SK-N-SH (cell line): ENCODE results near the gene SMOC1. TPM values are rescaled to one million over a fixed set of nuclear protein-coding genes. Genes with fewer than 3 reads are reported as not detected.

Experiments used
- CTCF ChIA-PET: fragments of 300-600, 350-600 bp; formaldehyde crosslinking; extraction: SDS; loops from one replicate; lab custom pipeline; 2021; lab: Yijun Ruan, JAX
- POLR2A ChIA-PET: fragments of 350-600 bp; sonication (Branson Sonifier 250); formaldehyde crosslinking; extraction: SDS; loops from one replicate; lab custom pipeline; 2020; ENCODE audit warnings: antibody characterized with exemption, inconsistent platforms; lab: Yijun Ruan, JAX
- DNase-seq: peaks from one replicate; pipeline ENCODE4 v3.0.0; 2012
- H2AFZ ChIP-seq: fragments of 200-600 bp; sonication (generic); 2 replicates; pipeline ENCODE4 v1.8.1; 2016; ENCODE audit warnings: antibody characterized with exemption, mild to moderate bottlenecking, low read depth
- H3F3A ChIP-seq: fragments of 200-600 bp; sonication (generic); replicated peaks from 2 replicates; pipeline ENCODE3; 2016; ENCODE audit warnings: antibody characterized with exemption, mild to moderate bottlenecking; ENCODE audit not compliant: insufficient read depth
- H3K27ac ChIP-seq, 2 experiments: fragments of 200-500 bp in 1 of 2; fragments of 200-600 bp in 1 of 2; sonication (Bioruptor generic) in 1 of 2; sonication (generic), shearing (Covaris generic) in 1 of 2; 2 replicates each; pipeline versions ENCODE4 v1.5.1 to v1.6.1; 2014 to 2016; ENCODE audit warnings: low read depth in 2 of 2, inconsistent platforms in 1 of 2, low read length in 1 of 2, mild to moderate bottlenecking in 1 of 2, mixed read lengths in 1 of 2
- H3K27me3 ChIP-seq: fragments of 200-600 bp; sonication (generic), shearing (Covaris generic); 2 replicates; pipeline ENCODE4 v1.6.1; 2016; ENCODE audit warnings: mixed run types; ENCODE audit not compliant: insufficient read depth
- H3K36me3 ChIP-seq, 2 experiments: fragments of 200-500 bp in 1 of 2; fragments of 200-600 bp in 1 of 2; sonication (Bioruptor generic) in 1 of 2; sonication (generic) in 1 of 2; replicated peaks in 1 of 2; 2 replicates each; pipeline versions ENCODE3 to v1.5.1; 2014 to 2016; ENCODE audit warnings: low read length in 1 of 2, mild to moderate bottlenecking in 1 of 2; ENCODE audit not compliant: insufficient read depth in 2 of 2, control insufficient read depth in 1 of 2
- H3K4me1 ChIP-seq, 2 experiments: fragments of 200-500 bp in 1 of 2; fragments of 200-600 bp in 1 of 2; sonication (Bioruptor generic) in 1 of 2; sonication (generic), shearing (Covaris generic) in 1 of 2; 2 replicates each; pipeline versions ENCODE4 v1.5.1 to v1.6.1; 2014 to 2016; ENCODE audit warnings: low read depth in 1 of 2, low read length in 1 of 2, mixed run types in 1 of 2; ENCODE audit not compliant: insufficient read depth in 2 of 2, control insufficient read depth in 1 of 2
- H3K4me2 ChIP-seq: fragments of 200-600 bp; sonication (generic), shearing (Covaris generic); 2 replicates; pipeline ENCODE4 v1.6.1; 2017; ENCODE audit warnings: mixed run types
- H3K4me3 ChIP-seq, 2 experiments: fragments of 200-500 bp in 1 of 2; fragments of 200-600 bp in 1 of 2; sonication (Bioruptor generic) in 1 of 2; sonication (generic), shearing (Covaris generic) in 1 of 2; 2 replicates each; pipeline versions ENCODE4 v1.5.1 to v1.8.1; 2014 to 2016; ENCODE audit warnings: low read depth in 2 of 2, inconsistent platforms in 1 of 2, low read length in 1 of 2, mild to moderate bottlenecking in 1 of 2, mixed read lengths in 1 of 2, moderate library complexity in 1 of 2
- H3K79me2 ChIP-seq: fragments of 200-600 bp; sonication (generic); 2 replicates; pipeline ENCODE4 v1.8.1; 2017; ENCODE audit warnings: mild to moderate bottlenecking; ENCODE audit not compliant: insufficient read depth
- H3K9ac ChIP-seq: fragments of 200-600 bp; sonication (generic); 2 replicates; pipeline ENCODE4 v1.6.1; 2017; ENCODE audit warnings: mixed run types
- H3K9me2 ChIP-seq: fragments of 200-600 bp; sonication (generic); 2 replicates; pipeline ENCODE4 v1.6.1; 2017; ENCODE audit warnings: mixed run types
- H3K9me3 ChIP-seq: fragments of 200-600 bp; sonication (generic); 2 replicates; pipeline ENCODE4 v1.6.1; 2017; ENCODE audit warnings: mixed run types, mild to moderate bottlenecking, moderate library complexity
- H4K20me1 ChIP-seq: fragments of 200-600 bp; sonication (generic); 2 replicates; pipeline ENCODE4 v1.6.1; 2017; ENCODE audit warnings: mild to moderate bottlenecking, mixed run types; ENCODE audit not compliant: insufficient read depth
- ELF1 ChIP-seq: IDR thresholded peaks from 2 replicates; pipeline ENCODE4 v1.4.0; 2012
- EP300 ChIP-seq, 2 experiments: IDR thresholded peaks; 2 replicates each; pipeline versions ENCODE4 v1.4.0 to v1.6.1; 2012; ENCODE audit warnings: borderline replicate concordance in 1 of 2, low read depth in 1 of 2, low read length in 1 of 2
- FOXJ3 ChIP-seq: sonication (generic); formaldehyde crosslinking; IDR thresholded peaks from 2 replicates; pipeline ENCODE4 v1.5.1; 2020; ENCODE audit warnings: mild to moderate bottlenecking, missing genetic modification reagents
- MEF2A ChIP-seq: IDR thresholded peaks from 2 replicates; pipeline ENCODE4 v1.4.0; 2012; ENCODE audit warnings: low read depth, borderline replicate concordance
- MXI1 ChIP-seq: IDR thresholded peaks from 2 replicates; pipeline ENCODE4 v1.6.1; 2012; ENCODE audit warnings: mild to moderate bottlenecking, low read depth, low read length, improper control_type of control experiment
- NFIC ChIP-seq: IDR thresholded peaks from 2 replicates; pipeline ENCODE4 v1.4.0; 2012; ENCODE audit warnings: borderline replicate concordance
- RAD21 ChIP-seq: IDR thresholded peaks from 2 replicates; pipeline ENCODE4 v1.6.1; 2012; ENCODE audit warnings: mild to moderate bottlenecking, low read length
- RCOR1 ChIP-seq: fragments of 150-350 bp; IDR thresholded peaks from 2 replicates; pipeline ENCODE4 v1.6.1; 2017; ENCODE audit warnings: antibody characterized with exemption, low read length
- RFX5 ChIP-seq: IDR thresholded peaks from 2 replicates; pipeline ENCODE4 v1.6.1; 2012; ENCODE audit warnings: mild to moderate bottlenecking, improper control_type of control experiment, low read length
- SIN3A ChIP-seq: IDR thresholded peaks from 2 replicates; pipeline ENCODE4 v1.6.1; 2012; ENCODE audit warnings: low read depth, mild to moderate bottlenecking, low read length, moderate library complexity, borderline replicate concordance
- YY1 ChIP-seq: IDR thresholded peaks from 2 replicates; pipeline ENCODE4 v1.4.0; 2012; ENCODE audit warnings: low read depth, mild to moderate bottlenecking
- WGBS: methylation state at CpG from one replicate; pipeline ENCODE4 v1.1.6; 2017; ENCODE audit warnings: low lambda C conversion rate; 5-methylcytosine and 5-hydroxymethylcytosine counted together
- polyA plus RNA-seq, 3 experiments: library from polyadenylated mRNA; depleted of rRNA; stranded (reverse); fragments of >200 nt; gene quantifications; 2 replicates each; pipeline ENCODE4 v1.2.3, GENCODE V29; 2012
- TF ChIP-seq, protein P1 (sequence below): fragments of 150-350 bp; IDR thresholded peaks from 2 replicates; pipeline ENCODE4 v1.6.1; 2017; ENCODE audit warnings: antibody characterized with exemption, low read length, low read depth, borderline replicate concordance
- TF ChIP-seq, protein P2 (sequence below): IDR thresholded peaks from 2 replicates; pipeline ENCODE4 v1.6.1; 2012; ENCODE audit warnings: mild to moderate bottlenecking, low read depth, low read length, moderate library complexity
- TF ChIP-seq, protein P3 (sequence below): fragments of 200-600 bp; sonication (generic); IDR thresholded peaks from 2 replicates; pipeline ENCODE4 v1.6.1; 2017; ENCODE audit warnings: antibody characterized with exemption, mild to moderate bottlenecking, moderate library complexity

The SMOC1 gene
- polyA plus RNA-seq, 1 of the 3 experiments (the other 2 are of a cell fraction) = not detected

DNA sequence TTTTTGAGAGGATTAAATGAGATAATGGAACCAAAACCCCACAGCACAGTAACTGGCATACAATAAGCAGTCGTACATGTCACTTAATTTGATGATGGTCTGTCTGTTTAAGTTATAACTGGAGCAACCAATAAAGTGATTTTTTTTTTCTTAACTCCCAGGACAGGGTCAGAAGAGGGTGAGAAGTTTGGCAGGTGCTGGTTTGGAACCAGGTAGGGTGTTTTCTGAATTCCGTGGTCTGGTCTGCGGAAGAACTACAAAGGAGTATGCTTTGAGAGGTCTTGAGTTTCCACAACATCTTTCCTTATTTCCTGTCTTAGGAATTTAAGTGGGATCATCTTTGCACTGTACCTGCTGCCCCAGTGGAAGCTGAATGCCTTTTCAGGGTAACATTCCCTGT lies 197.8 kb downstream of the SMOC1 start:
- no peak for DNase-seq
- Histone ChIP-seq H3K4me3 (no peak overlapping the region), H3K4me1 (peaks cover 0 to 46% of the 10 kb centered on the region in 2 experiments; a peak in 2 of 4 replicates), H3K9ac (no peak overlapping the region), H4K20me1 (no peaks in the 10 kb centered on the region), H3K4me2 (no peak overlapping the region), H3K9me2 (no peaks in the 10 kb centered on the region), H3K79me2 (no peaks in the 10 kb centered on the region), H3K27me3 (no peaks in the 10 kb centered on the region), H3K9me3 (no peaks in the 10 kb centered on the region), H3F3A (no peaks in the 10 kb centered on the region), H3K36me3 (no peaks in the 10 kb centered on the region), H2AFZ (no peak overlapping the region), H3K27ac (peak overlapping the region in 1 of 2 experiments; percentile 81; a peak in 2 of 4 replicates)
- CTCF ChIA-PET = interaction anchor here (1.2 to 3.2 kb wide), 3 partner anchors 10 to 30 kb away, joined by 3 to 19 read pairs (median 9); no protein-coding TSS in a partner anchor
- TF ChIP-seq, protein P1, sequence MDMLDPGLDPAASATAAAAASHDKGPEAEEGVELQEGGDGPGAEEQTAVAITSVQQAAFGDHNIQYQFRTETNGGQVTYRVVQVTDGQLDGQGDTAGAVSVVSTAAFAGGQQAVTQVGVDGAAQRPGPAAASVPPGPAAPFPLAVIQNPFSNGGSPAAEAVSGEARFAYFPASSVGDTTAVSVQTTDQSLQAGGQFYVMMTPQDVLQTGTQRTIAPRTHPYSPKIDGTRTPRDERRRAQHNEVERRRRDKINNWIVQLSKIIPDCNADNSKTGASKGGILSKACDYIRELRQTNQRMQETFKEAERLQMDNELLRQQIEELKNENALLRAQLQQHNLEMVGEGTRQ = no peak
- TF ChIP-seq YY1 (no peak), MEF2A (no peak), MXI1 (no peak), NFIC (no peak), EP300 (IDR thresholded peaks at IDR 0.05; ENCODE audit: borderline replicate concordance in 1 of 2, low read depth in 1 of 2, low read length in 1 of 2) (no peak), RCOR1 (no peak), RFX5 (no peak), ELF1 (no peak), SIN3A (no peak), FOXJ3 (no peak), RAD21 (no peak)
- TF ChIP-seq, protein P2, sequence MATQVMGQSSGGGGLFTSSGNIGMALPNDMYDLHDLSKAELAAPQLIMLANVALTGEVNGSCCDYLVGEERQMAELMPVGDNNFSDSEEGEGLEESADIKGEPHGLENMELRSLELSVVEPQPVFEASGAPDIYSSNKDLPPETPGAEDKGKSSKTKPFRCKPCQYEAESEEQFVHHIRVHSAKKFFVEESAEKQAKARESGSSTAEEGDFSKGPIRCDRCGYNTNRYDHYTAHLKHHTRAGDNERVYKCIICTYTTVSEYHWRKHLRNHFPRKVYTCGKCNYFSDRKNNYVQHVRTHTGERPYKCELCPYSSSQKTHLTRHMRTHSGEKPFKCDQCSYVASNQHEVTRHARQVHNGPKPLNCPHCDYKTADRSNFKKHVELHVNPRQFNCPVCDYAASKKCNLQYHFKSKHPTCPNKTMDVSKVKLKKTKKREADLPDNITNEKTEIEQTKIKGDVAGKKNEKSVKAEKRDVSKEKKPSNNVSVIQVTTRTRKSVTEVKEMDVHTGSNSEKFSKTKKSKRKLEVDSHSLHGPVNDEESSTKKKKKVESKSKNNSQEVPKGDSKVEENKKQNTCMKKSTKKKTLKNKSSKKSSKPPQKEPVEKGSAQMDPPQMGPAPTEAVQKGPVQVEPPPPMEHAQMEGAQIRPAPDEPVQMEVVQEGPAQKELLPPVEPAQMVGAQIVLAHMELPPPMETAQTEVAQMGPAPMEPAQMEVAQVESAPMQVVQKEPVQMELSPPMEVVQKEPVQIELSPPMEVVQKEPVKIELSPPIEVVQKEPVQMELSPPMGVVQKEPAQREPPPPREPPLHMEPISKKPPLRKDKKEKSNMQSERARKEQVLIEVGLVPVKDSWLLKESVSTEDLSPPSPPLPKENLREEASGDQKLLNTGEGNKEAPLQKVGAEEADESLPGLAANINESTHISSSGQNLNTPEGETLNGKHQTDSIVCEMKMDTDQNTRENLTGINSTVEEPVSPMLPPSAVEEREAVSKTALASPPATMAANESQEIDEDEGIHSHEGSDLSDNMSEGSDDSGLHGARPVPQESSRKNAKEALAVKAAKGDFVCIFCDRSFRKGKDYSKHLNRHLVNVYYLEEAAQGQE = no peak
- TF ChIP-seq, protein P3, sequence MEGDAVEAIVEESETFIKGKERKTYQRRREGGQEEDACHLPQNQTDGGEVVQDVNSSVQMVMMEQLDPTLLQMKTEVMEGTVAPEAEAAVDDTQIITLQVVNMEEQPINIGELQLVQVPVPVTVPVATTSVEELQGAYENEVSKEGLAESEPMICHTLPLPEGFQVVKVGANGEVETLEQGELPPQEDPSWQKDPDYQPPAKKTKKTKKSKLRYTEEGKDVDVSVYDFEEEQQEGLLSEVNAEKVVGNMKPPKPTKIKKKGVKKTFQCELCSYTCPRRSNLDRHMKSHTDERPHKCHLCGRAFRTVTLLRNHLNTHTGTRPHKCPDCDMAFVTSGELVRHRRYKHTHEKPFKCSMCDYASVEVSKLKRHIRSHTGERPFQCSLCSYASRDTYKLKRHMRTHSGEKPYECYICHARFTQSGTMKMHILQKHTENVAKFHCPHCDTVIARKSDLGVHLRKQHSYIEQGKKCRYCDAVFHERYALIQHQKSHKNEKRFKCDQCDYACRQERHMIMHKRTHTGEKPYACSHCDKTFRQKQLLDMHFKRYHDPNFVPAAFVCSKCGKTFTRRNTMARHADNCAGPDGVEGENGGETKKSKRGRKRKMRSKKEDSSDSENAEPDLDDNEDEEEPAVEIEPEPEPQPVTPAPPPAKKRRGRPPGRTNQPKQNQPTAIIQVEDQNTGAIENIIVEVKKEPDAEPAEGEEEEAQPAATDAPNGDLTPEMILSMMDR = no peak
- POLR2A ChIA-PET = no interaction called here
- 48% methylated on average over 3 of the region's 3 CpGs for WGBS
